Gastroesophageal sphincter (tissue), 3 donors: ENCODE results near the gene HOPX.

Experiments used
- POLR2A ChIP-seq, 2 donors: fragments of 450-650 bp; IDR thresholded peaks; one replicate each; pipeline ENCODE4 v1.6.1; 2017; ENCODE audit warnings: antibody characterized with exemption in 2 of 2, mild to moderate bottlenecking in 2 of 2, moderate library complexity in 1 of 2
- POLR2AphosphoS5 ChIP-seq: sonication (generic); formaldehyde crosslinking; IDR thresholded peaks from one replicate; pipeline ENCODE4 v1.6.1; 2017; ENCODE audit warnings: antibody characterized with exemption
- TF ChIP-seq, protein P1 (sequence below), 4 experiments: fragments of 200-600 bp in 2 of 4; fragments of 450-650 bp in 2 of 4; sonication (generic) in 1 of 4; IDR thresholded peaks; one replicate each; pipeline ENCODE4 v1.5.1; 2017 to 2019; ENCODE audit warnings: antibody characterized with exemption in 4 of 4, mild to moderate bottlenecking in 2 of 4, moderate library complexity in 2 of 4

DNA sequence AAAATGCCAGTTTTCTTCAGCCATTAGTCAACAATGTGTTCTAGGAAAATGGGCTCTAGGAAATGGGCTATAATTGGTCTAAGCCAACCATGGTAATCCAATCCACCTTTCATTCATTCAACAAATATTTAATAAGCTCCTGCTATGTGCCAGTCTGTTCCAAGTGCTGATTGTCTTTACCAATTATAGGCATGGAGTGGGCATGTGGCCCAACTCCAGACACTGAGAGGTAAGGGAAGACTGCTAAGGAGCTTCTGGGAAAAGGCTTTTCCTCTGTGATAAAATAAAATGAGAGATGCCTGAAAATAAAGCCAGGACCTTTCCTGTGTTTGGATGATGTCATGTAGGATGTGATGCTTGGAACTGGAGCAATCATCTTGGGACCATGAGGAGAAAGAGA lies 43.3 kb downstream of the HOPX start:
- TF ChIP-seq, protein P1, sequence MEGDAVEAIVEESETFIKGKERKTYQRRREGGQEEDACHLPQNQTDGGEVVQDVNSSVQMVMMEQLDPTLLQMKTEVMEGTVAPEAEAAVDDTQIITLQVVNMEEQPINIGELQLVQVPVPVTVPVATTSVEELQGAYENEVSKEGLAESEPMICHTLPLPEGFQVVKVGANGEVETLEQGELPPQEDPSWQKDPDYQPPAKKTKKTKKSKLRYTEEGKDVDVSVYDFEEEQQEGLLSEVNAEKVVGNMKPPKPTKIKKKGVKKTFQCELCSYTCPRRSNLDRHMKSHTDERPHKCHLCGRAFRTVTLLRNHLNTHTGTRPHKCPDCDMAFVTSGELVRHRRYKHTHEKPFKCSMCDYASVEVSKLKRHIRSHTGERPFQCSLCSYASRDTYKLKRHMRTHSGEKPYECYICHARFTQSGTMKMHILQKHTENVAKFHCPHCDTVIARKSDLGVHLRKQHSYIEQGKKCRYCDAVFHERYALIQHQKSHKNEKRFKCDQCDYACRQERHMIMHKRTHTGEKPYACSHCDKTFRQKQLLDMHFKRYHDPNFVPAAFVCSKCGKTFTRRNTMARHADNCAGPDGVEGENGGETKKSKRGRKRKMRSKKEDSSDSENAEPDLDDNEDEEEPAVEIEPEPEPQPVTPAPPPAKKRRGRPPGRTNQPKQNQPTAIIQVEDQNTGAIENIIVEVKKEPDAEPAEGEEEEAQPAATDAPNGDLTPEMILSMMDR (IDR thresholded peaks at IDR 0.05), result no peak
- TF ChIP-seq POLR2AphosphoS5 (no peak), POLR2A (IDR thresholded peaks at IDR 0.05) (no peak)
